GM20431 (cell line): ENCODE data around the gene RAPGEF3.

Source experiments
- in situ Hi-C: fragments of 300-500 bp; cut with MseI, MboI; formaldehyde crosslinking; loops from one replicate; pipeline ENCODE4 v1.15.0; 2020; ENCODE audit warnings: low sequenced_read_pairs; ENCODE audit not compliant: unreplicated experiment

The RAPGEF3 gene

DNA sequence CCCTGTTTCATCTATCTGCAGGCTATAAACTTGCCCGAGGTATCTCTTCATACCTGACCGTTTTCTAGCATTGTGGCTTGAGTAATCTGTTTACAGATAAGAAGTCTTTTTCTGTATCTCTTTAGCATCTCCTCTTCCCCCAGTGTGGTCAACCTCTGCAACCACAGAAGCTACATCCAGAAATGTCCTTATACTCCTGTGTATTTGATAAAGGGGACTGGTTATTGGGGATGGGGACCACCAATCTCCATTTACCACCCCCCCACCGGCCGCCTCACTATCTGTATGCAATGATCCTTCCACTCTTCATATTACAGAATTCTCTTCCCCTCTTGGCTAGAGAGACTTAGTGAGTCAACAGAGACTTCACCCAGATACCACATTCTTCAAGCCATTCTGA lies 49.4 kb downstream of the RAPGEF3 start:
- in situ Hi-C loops, result no loop called here

DNA sequence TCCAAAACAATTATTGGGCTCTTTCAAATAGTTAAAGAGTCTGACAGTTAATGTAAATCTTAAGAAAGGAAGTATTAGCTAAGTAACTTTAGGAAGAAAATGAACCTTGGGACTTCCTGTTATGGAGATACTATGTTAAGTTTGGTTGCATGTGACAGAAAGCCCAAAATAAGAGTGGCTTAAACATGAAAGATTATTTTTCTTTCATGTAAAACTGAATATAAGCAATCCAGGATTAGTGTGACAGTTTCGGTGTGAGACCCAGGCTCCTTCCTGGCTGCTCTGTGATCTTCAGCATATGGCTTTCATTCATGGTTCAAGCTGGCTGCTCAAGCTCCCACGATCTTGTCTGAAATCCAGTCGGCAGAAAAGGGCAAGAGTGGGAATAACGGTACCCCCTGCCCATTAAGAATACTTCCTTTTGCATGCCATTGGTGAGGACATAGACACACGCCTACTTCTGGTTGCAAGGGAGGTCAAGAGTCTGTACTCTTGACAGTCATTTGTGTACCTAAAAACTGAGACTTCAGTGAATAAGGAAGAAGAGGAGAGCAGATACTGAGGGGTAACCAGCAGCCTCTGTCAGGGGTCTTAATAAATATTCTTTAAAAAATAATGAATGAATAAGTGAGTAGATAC lies 50.7 kb downstream of the RAPGEF3 start:
- in situ Hi-C loops, result no loop called here

DNA sequence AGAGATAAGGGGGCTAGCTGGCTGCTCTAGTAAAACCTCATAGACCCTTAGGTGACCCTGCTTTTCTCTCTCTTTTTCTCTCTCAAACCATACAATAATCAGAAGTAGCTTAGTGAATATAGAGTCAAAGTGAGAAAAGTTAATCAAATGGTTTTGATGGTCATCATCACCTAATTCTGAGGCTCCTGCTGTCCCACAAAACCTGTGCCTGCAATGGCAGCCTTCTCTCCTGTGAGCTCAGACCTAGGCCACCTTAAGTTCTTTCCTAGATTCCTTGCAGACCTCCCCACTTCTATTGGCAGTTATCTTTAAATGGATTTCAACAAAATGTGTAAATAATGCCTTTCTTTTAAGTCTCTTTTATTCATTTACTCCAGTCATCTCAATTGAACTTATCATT lies 51.3 kb downstream of the RAPGEF3 start:
- in situ Hi-C loops, result no loop called here

- in situ Hi-C loops, result no loop called here
Measured at GRCh38 chr12:47705566-47706425, 52.9 kb downstream of the RAPGEF3 start, which contains the start of gene RPAP3. Gene RPAP3 (minus strand): TSS chr12:47706030. CDS start chr12:47702840, 3,190 bp downstream.

DNA sequence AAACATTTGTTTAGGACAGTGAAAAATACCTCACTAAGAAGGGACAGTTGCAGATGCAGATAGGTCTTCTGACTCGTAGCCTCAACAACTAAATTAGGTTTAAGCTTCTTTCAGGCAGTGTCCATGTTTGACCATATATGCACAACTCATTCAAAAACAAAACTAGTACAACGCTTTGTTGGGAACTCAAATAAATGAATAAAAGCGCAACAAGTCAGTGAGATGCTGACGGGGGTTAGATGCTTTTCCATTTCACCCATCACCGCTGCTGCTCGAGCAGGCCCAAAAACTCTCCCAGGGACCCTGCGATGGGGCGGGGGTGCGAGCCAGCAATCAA lies 53.5 kb downstream of the RAPGEF3 start:
- in situ Hi-C loops, result no loop called here

DNA sequence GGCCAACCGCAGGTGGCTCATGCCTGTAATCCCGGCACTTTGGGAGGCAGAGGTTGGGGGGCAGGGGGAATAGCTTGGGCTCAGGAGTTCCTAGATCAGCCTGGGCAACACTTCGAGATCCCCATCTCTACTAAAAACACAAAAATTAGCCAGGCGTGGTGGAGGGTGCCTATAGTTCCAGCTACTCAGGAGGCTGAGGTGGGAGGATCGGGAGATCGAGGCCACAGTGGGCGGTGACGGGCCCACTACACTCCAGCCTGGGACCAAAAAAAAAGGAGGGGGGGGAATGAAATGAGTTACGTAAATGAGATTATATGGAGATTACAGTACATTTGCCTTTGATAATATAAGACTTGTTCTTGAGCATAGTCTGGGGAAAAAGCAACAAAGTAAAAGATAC lies 54.0 kb downstream of the RAPGEF3 start:
- in situ Hi-C loops, result no loop called here

GRCh38 chr12:47700263-47700662 lies 58.4 kb downstream of the RAPGEF3 start:
- in situ Hi-C loops, result no loop called here

- in situ Hi-C loops, result no loop called here
Measured at GRCh38 chr12:47698631-47699030, 60.0 kb downstream of the RAPGEF3 start.

- in situ Hi-C loops, result no loop called here
Measured at GRCh38 chr12:47698055-47698454, 60.6 kb downstream of the RAPGEF3 start.

GRCh38 chr12:47689215-47689614 lies 69.5 kb downstream of the RAPGEF3 start:
- in situ Hi-C loops, result no loop called here

DNA sequence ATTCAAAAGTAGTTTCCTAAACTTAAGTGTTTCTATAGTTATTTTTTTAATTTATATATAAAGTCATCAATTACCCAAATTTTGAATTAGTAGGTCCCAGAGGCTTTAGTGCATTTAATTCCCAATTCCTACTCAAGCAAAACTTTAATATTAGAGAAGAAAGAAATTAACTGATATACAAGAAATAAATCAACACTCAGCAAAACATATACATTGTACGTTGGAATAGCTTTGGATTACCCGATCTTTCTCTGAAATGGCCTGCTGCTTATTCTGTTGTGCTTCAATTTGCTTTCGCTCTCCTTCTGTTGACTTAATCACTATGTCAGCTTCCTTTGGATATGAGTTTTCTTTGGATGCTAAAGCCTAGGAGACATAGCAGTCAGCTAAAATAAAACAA lies 71.0 kb downstream of the RAPGEF3 start:
- in situ Hi-C loops, result no loop called here

DNA sequence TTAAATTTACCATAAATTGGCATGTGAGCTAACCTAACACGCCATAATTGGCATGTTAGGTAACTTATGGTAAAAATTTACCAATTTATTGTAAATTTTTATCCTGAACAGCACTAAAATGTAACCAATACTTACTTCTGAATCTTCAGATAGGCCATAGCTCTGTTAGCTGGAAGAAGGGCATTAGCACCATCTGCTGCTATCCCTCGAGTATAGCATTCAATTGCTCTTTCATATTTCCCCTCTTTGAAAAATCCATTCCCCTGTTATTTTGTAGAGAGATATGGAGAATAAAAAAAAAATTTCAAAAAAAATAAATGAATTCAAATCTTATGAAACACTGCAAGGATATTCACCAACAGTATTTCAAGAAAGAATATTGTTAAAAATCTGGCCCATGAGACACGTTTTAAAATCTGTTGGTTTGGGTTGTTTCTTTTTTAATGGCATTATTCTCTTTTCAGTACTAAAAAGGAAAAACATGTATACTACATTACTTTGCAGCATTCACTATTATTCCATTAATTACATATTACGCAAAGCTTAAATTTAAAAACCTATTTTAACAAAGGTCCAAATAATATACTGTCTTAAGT lies 71.9 kb downstream of the RAPGEF3 start:
- in situ Hi-C loops, result no loop called here
